Effector CD8-positive, alpha-beta T cell (primary cell): ENCODE data around the gene FXYD3.

ENCODE experiments used
- DNase-seq: peaks from one replicate; lab custom pipeline; 2025; lab: John Stamatoyannopoulos, UW

The FXYD3 gene

DNA sequence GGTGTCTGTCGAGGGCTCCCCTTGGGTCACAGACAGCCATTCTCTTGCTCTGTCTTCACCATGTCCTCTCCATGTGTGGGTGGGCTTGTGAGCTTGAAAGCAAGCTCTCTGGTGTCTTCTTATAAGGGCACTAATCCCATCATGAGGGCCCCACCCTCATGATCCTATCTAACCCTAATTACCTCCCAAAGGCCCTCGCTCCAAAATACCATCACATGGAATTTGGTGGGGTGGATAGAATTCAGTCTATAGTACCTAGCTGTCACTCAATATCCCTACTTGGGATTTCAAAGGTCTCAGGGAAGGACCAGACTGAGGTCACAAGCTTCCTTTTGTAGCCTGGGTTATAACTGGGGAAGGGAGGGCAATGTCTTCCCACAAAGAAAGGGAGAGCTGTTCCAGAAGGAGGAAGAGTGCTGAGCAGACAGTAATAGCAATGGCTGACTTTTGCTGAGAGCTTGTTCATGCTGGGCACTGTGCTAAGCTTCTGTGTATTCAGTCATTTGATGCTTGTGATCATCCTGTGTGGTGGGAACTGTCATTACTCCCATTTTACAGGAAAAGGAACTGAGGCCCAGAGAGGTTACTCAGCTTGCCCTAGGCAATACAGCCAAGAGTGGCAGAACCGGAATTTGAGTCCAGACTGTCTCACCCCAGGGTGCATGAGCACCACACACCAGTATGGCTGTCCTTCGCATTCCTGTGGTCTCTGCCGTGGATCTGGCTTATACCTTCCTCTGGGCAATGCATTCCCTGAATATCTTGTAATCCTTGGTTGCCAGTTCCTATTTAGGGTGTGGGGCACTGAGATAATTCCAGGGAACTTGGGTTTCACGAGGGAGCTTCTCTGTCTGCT lies 47.1 kb downstream of the FXYD3 start:
- DNase-seq, result no peak

- DNase-seq, result no peak
Observed at GRCh38 chr19:35164418-35164817, 48.8 kb downstream of the FXYD3 start.

GRCh38 chr19:35165200-35166058 lies 49.8 kb downstream of the FXYD3 start:
- no peak for DNase-seq

- no peak for DNase-seq
Observed at GRCh38 chr19:35166100-35167063, 50.8 kb downstream of the FXYD3 start.

GRCh38 chr19:35167251-35168119 lies 51.9 kb downstream of the FXYD3 start:
- DNase-seq, result no peak

- no peak for DNase-seq
Observed at GRCh38 chr19:35168196-35168595, 52.6 kb downstream of the FXYD3 start.

DNA sequence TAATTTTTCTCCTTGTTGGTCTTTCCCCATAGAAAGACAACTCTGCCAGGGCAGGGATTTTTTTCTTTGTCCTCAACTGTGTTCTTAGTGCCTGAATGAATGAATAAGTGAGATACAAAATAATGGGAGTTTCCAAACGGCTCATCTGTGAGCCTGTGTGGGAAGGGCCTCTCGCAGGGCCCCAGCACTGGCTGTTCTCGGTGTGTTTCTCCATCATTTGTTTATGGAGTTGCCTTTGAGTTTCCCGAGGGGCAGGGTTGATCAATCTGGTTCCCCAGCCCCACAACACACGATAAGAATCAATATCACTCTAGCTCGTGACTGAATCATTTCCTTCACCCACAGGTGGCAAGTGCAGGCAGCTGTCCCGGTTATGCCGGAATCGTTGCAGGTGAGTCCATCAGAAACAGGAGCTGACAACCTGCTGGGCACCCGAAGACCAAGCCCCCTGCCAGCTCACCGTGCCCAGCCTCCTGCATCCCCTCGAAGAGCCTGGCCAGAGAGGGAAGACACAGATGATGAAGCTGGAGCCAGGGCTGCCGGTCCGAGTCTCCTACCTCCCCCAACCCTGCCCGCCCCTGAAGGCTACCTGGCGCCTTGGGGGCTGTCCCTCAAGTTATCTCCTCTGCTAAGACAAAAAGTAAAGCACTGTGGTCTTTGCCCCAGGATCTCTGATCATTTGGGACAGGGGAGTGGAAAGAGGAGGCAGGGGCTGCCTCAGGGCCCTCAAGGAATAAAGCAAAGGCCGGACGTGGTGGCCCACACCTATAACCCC lies 53.8 kb downstream of the FXYD3 start:
- DNase-seq, result no peak

DNA sequence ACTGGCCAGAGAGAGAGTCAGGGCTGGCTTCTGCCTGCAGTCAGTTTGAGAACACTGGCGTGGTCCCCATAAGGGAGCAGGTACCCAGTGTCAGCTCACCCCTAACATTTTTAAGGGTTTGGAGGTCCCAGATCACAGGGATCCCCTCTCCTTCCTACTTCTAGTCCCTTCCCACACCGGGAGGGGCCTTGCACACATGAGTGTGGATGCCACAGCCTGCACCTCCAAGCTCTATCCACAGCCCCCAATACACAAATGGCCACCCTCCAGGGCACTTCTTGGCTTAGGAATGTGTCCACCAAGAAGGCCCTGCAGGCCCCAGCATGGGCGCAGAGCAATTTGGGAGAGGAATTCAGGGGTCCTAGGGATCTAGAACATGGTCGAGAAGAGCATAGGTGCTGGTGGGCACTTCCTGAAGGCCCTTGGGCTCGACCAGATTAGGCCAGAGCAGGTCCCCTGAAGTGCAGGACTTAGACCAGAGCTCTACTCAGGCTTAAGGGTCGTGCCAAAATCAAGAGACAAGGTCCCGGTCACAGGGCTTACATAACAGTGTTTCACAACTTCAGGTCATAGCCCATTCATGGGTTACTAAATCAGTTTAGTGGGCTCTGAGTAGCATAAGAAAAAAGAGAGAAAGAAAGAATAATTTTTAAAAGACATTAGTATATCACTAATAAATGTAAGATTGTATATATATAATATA lies 54.9 kb downstream of the FXYD3 start:
- no peak for DNase-seq

DNA sequence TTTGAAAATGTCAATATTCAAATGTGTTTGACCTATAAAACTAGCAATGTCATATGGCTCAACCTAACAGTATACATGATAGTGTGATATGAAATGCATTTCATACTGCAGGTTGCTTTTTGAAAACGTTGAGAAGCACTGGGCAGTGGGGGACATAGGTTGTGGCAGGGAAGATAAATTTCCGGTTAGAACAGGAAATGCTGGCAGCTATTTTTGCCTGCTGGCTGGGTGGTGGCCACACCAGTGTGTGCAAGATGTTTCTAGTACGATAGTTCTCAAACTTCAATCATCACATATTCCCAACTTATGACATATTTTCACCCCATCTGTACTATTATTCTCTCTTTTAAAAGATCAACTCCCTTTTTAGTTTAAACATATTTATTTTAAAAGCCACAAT lies 56.1 kb downstream of the FXYD3 start:
- no peak for DNase-seq
